SU-DHL-6 (cell line): ENCODE measurements around the gene SCYL1.

ENCODE experiments used
- H2AFZ ChIP-seq: fragments of 200-600 bp; sonication (generic); 2 replicates; pipeline ENCODE4 v1.6.1; 2014; ENCODE audit warnings: low read depth, mild to moderate bottlenecking, moderate library complexity, mixed read lengths, antibody characterized with exemption, low read length; ENCODE audit not compliant: severe bottlenecking
- H3F3A ChIP-seq: fragments of 200-600 bp; shearing (Covaris generic); 2 replicates; pipeline ENCODE4 v1.6.0; 2016; ENCODE audit warnings: antibody characterized with exemption, mild to moderate bottlenecking; ENCODE audit not compliant: insufficient read depth
- H3K27ac ChIP-seq: fragments of 200-600 bp; sonication (generic); 2 replicates; pipeline ENCODE4 v1.5.1; 2016; ENCODE audit warnings: low read depth, mild to moderate bottlenecking, low read length, moderate library complexity, mixed read lengths
- H3K27me3 ChIP-seq: fragments of 200-600 bp; sonication (generic), shearing (Covaris generic); 2 replicates; pipeline ENCODE4 v1.6.0; 2014; ENCODE audit warnings: mild to moderate bottlenecking, low read length
- H3K36me3 ChIP-seq: fragments of 200-600 bp; sonication (generic); 2 replicates; pipeline ENCODE4 v1.6.1; 2014; ENCODE audit warnings: mild to moderate bottlenecking, low read length, mixed read lengths
- H3K4me2 ChIP-seq: fragments of 300-600, 200-600 bp; shearing (Covaris generic), sonication (generic); 2 replicates; pipeline ENCODE4 v1.6.0; 2014; ENCODE audit warnings: low read length, low read depth, mild to moderate bottlenecking; ENCODE audit not compliant: poor library complexity, severe bottlenecking
- H3K4me3 ChIP-seq: fragments of 200-600 bp; sonication (generic); 2 replicates; pipeline ENCODE4 v1.5.1; 2014; ENCODE audit warnings: antibody characterized with exemption, low read length, mild to moderate bottlenecking, mixed read lengths; ENCODE audit not compliant: insufficient read depth, poor library complexity, severe bottlenecking
- H3K79me2 ChIP-seq: fragments of 200-600 bp; sonication (generic); 2 replicates; pipeline ENCODE4 v1.6.1; 2014; ENCODE audit warnings: mild to moderate bottlenecking, low read length, moderate library complexity; ENCODE audit not compliant: insufficient read depth
- H3K9ac ChIP-seq: fragments of 200-600 bp; sonication (generic); 2 replicates; pipeline ENCODE4 v1.7.0; 2014; ENCODE audit warnings: mild to moderate bottlenecking, low read length
- H3K9me2 ChIP-seq: fragments of 200-600 bp; sonication (generic); replicated peaks from 2 replicates; pipeline ENCODE4 v1.6.1; 2014; ENCODE audit warnings: low read length; ENCODE audit not compliant: insufficient read depth
- H3K9me3 ChIP-seq: fragments of 200-600 bp; sonication (generic); 2 replicates; pipeline ENCODE4 v1.6.1; 2014; ENCODE audit warnings: low read length, mixed read lengths; ENCODE audit not compliant: insufficient read depth
- H4K20me1 ChIP-seq: fragments of 200-600 bp; sonication (generic); 2 replicates; pipeline ENCODE4 v1.6.1; 2014; ENCODE audit warnings: low read depth, mild to moderate bottlenecking, antibody characterized with exemption, low read length, moderate library complexity, mixed read lengths
- EZH2phosphoT487 ChIP-seq: fragments of 200-600 bp; sonication (generic), shearing (Covaris generic); conservative IDR thresholded peaks from 2 replicates; pipeline ENCODE4 v1.6.1; 2018; ENCODE audit warnings: mild to moderate bottlenecking, antibody characterized with exemption, low read length, moderate library complexity, mixed read lengths
- TF ChIP-seq, protein P1 (sequence below): fragments of 200-600 bp; sonication (generic); IDR thresholded peaks from one replicate; pipeline ENCODE4 v1.5.1; 2017; ENCODE audit warnings: antibody characterized with exemption, mild to moderate bottlenecking, low read length, moderate library complexity; ENCODE audit not compliant: insufficient read depth, poor library complexity, severe bottlenecking

Gene SCYL1

DNA sequence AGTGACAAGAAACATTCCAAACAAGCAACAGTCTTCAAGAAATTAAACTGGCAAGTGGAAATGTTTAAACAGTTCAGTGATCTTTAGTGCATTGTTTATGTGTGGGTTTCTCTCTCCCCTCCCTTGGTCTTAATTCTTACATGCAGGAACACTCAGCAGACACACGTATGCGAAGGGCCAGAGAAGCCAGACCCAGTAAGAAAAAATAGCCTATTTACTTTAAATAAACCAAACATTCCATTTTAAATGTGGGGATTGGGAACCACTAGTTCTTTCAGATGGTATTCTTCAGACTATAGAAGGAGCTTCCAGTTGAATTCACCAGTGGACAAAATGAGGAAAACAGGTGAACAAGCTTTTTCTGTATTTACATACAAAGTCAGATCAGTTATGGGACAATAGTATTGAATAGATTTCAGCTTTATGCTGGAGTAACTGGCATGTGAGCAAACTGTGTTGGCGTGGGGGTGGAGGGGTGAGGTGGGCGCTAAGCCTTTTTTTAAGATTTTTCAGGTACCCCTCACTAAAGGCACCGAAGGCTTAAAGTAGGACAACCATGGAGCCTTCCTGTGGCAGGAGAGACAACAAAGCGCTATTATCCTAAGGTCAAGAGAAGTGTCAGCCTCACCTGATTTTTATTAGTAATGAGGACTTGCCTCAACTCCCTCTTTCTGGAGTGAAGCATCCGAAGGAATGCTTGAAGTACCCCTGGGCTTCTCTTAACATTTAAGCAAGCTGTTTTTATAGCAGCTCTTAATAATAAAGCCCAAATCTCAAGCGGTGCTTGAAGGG, 20.0 kb upstream of the SCYL1 start:
- Histone ChIP-seq H4K20me1 (peaks cover 54% of the 10 kb centered on the region), H3K9me2 (no peaks in the 10 kb centered on the region), H3F3A (peaks cover 93% of the 10 kb centered on the region), H3K9ac (peak overlapping the region; percentile 89), H3K79me2 (peaks cover 57% of the 10 kb centered on the region), H3K36me3 (peaks cover 65% of the 10 kb centered on the region), H3K4me3 (peak overlapping the region; percentile 77), H3K9me3 (no peaks in the 10 kb centered on the region), H2AFZ (no peak overlapping the region), H3K27ac (peak overlapping the region; percentile 98; the same call in 1 of the 2 replicates), H3K27me3 (no peaks in the 10 kb centered on the region), H3K4me2 (peak overlapping the region; percentile 86)
- TF ChIP-seq EZH2phosphoT487 = no peak
- TF ChIP-seq, protein P1, sequence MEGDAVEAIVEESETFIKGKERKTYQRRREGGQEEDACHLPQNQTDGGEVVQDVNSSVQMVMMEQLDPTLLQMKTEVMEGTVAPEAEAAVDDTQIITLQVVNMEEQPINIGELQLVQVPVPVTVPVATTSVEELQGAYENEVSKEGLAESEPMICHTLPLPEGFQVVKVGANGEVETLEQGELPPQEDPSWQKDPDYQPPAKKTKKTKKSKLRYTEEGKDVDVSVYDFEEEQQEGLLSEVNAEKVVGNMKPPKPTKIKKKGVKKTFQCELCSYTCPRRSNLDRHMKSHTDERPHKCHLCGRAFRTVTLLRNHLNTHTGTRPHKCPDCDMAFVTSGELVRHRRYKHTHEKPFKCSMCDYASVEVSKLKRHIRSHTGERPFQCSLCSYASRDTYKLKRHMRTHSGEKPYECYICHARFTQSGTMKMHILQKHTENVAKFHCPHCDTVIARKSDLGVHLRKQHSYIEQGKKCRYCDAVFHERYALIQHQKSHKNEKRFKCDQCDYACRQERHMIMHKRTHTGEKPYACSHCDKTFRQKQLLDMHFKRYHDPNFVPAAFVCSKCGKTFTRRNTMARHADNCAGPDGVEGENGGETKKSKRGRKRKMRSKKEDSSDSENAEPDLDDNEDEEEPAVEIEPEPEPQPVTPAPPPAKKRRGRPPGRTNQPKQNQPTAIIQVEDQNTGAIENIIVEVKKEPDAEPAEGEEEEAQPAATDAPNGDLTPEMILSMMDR = no peak

DNA sequence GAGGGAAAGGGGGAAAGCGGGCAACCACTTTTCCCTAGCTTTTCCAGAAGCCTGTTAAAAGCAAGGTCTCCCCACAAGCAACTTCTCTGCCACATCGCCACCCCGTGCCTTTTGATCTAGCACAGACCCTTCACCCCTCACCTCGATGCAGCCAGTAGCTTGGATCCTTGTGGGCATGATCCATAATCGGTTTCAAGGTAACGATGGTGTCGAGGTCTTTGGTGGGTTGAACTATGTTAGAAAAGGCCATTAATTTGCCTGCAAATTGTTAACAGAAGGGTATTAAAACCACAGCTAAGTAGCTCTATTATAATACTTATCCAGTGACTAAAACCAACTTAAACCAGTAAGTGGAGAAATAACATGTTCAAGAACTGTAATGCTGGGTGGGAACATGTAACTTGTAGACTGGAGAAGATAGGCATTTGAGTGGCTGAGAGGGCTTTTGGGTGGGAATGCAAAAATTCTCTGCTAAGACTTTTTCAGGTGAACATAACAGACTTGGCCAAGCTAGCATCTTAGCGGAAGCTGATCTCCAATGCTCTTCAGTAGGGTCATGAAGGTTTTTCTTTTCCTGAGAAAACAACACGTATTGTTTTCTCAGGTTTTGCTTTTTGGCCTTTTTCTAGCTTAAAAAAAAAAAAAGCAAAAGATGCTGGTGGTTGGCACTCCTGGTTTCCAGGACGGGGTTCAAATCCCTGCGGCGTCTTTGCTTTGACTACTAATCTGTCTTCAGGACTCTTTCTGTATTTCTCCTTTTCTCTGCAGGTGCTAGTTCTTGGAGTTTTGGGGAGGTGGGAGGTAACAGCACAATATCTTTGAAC, 19.2 kb upstream of the SCYL1 start:
- Histone ChIP-seq H3F3A (peaks cover 85% of the 10 kb centered on the region), H4K20me1 (peaks cover 50% of the 10 kb centered on the region), H3K27ac (peak overlapping the region; percentile 98), H2AFZ (no peak overlapping the region), H3K79me2 (peaks cover 49% of the 10 kb centered on the region), H3K4me3 (no peak overlapping the region), H3K36me3 (peaks cover 57% of the 10 kb centered on the region), H3K27me3 (no peaks in the 10 kb centered on the region), H3K9me2 (no peaks in the 10 kb centered on the region), H3K4me2 (peak overlapping the region; percentile 86), H3K9ac (no peak overlapping the region), H3K9me3 (no peaks in the 10 kb centered on the region)
- no peak for TF ChIP-seq EZH2phosphoT487
- TF ChIP-seq, protein P1 = no peak

DNA sequence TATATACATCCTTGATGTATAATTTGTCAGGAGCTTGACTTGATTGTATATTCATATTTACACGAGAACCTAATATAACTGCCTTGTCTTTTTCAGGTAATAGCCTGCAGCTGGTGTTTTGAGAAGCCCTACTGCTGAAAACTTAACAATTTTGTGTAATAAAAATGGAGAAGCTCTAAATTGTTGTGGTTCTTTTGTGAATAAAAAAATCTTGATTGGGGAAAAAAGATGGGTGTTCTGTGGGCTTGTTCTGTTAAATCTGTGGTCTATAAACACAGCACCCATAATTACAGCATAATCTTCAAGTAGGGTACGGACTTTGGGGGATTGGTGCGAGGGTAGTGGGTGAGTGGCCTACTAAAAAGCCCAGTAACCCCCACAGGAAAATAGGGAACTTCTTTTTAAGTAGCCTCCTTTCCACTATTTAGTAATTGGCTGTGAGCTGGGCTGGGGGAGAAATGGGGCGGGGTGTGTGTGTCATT, 18.6 kb upstream of the SCYL1 start:
- TF ChIP-seq EZH2phosphoT487 = no peak
- TF ChIP-seq, protein P1 = no peak
- Histone ChIP-seq H3K36me3 (peaks cover 50% of the 10 kb centered on the region), H3K79me2 (peaks cover 43% of the 10 kb centered on the region), H3K4me3 (no peak overlapping the region), H3K9me2 (no peaks in the 10 kb centered on the region), H3K9ac (no peak overlapping the region), H3K9me3 (no peaks in the 10 kb centered on the region), H3K27ac (peak overlapping the region; percentile 67), H3K27me3 (no peaks in the 10 kb centered on the region), H3K4me2 (peak overlapping the region; percentile 86), H2AFZ (no peak overlapping the region), H4K20me1 (peaks cover 45% of the 10 kb centered on the region), H3F3A (peaks cover 78% of the 10 kb centered on the region)
